Measurements from ENCODE around the gene CHN2. TPM values are rescaled to one million over a fixed set of nuclear protein-coding genes. Genes with fewer than 3 reads are reported as not detected.

Gene CHN2
- total RNA-seq, 1 donor = under 0.01 TPM

- peak; percentile 19 for DNase-seq (ENCODE audit: low read depth)
Observed at GRCh38 chr7:29287366-29287765, 92.8 kb downstream of the CHN2 start.

DNA sequence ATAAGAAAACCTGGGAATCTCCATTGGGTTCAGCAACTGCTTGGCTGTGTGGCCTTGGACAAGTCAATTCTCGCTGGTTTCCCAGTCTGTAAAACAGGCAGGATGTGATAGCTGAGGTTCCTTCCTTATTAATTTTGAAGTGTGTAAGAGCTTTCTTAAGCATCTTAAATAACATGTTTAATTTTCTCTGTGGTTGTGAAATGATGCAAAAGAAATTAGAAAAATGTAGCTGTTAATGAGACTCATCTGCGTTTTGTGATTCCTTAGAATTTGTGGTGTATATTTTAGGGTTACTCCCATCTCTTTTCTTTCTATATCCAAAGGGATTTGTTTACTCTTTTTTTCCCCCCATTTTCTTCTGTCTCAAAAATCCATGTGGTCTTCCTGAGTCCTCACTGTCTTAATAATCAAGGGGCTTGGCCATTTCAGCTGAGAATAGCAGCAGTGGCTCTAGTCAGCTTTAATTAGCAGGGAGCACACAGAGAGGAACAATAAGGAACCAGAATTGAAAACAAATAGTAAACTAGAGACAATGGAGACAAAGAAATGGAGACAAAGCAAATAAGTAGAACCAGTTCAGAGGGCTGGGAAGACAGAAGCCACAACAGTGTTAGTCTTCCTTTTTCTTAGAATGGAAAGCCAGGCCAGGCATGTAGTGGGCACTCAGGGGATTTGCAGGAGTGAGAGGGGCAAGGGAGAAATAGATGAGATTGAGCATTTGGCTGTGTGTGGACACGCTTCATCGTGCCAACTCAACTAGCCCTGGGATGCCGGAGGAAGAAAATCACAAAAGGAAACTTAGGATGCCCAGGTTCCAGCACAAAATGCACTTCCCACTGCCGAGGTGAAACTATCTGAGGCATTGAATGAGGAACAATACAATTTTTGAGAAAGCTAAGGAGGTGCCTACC is 93.9 kb downstream of the CHN2 start:
- no peak overlapping the region for H3K4me3 ChIP-seq (ENCODE audit: low read depth, low read length)
- DNase-seq (ENCODE audit: low read depth) = no peak

More at GRCh38 chr7:29287366-29287765, 92.8 kb downstream of the CHN2 start:
- TF ChIP-seq, protein P1, sequence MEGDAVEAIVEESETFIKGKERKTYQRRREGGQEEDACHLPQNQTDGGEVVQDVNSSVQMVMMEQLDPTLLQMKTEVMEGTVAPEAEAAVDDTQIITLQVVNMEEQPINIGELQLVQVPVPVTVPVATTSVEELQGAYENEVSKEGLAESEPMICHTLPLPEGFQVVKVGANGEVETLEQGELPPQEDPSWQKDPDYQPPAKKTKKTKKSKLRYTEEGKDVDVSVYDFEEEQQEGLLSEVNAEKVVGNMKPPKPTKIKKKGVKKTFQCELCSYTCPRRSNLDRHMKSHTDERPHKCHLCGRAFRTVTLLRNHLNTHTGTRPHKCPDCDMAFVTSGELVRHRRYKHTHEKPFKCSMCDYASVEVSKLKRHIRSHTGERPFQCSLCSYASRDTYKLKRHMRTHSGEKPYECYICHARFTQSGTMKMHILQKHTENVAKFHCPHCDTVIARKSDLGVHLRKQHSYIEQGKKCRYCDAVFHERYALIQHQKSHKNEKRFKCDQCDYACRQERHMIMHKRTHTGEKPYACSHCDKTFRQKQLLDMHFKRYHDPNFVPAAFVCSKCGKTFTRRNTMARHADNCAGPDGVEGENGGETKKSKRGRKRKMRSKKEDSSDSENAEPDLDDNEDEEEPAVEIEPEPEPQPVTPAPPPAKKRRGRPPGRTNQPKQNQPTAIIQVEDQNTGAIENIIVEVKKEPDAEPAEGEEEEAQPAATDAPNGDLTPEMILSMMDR (IDR thresholded peaks at IDR 0.05; ENCODE audit: insufficient read depth, low read depth, low read length) = no peak
- H3K4me3 ChIP-seq (ENCODE audit: low read depth, low read length) = no peak overlapping the region

GRCh38 chr7:29289156-29290021 is 94.8 kb downstream of the CHN2 start:
- TF ChIP-seq, protein P1 (IDR thresholded peaks at IDR 0.05; ENCODE audit: insufficient read depth, low read depth, low read length) = no peak
- no peak for DNase-seq (ENCODE audit: low read depth)
- no peak overlapping the region for H3K4me3 ChIP-seq (ENCODE audit: low read depth, low read length)

More for the DNA sequence above, 93.9 kb downstream of the CHN2 start:
- TF ChIP-seq, protein P1 (IDR thresholded peaks at IDR 0.05; ENCODE audit: insufficient read depth, low read depth, low read length) = no peak

DNA sequence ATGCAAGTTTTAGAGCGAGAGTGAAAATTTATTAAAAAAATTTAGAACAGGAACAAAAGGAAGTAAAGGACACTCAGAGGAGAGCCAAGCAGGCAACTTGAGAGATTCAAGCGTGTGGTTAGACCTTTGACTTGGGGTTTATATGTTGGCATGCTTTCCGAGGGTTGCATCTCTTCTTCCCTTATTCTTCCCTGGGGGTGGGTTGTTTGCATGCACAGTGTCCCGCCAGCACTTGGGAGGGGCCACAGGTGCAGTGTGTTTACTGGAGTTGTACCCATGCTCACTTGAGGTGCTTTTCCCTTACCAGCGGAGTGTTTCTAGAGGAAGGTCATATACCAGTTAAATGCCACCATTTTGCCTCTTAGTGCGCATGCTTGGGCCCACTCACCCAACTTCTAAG is 96.3 kb downstream of the CHN2 start:
- no peak overlapping the region for H3K4me3 ChIP-seq (ENCODE audit: low read depth, low read length)
- TF ChIP-seq, protein P1 (IDR thresholded peaks at IDR 0.05; ENCODE audit: insufficient read depth, low read depth, low read length) = no peak
- DNase-seq (ENCODE audit: low read depth) = no peak

- DNase-seq (ENCODE audit: low read depth) = no peak
- TF ChIP-seq, protein P1 (IDR thresholded peaks at IDR 0.05; ENCODE audit: insufficient read depth, low read depth, low read length) = no peak
- no peak overlapping the region for H3K4me3 ChIP-seq (ENCODE audit: low read depth, low read length)
Observed at GRCh38 chr7:29291723-29292618, 97.4 kb downstream of the CHN2 start.

Measured in fibroblast of villous mesenchyme (primary cell).